Gastrocnemius medialis (tissue), 4 donors: ENCODE measurements around the gene ZFY.

Experiments used
- CTCF ChIP-seq, 5 experiments: fragments of 450-650 bp in 3 of 5; fragments of 200-600 bp in 2 of 5; sonication (generic) in 2 of 5; IDR thresholded peaks in 4 of 5; conservative IDR thresholded peaks in 1 of 5; 1 replicate in 4 of 5; 2 replicates in 1 of 5; pipeline ENCODE4 v1.5.1; 2016 to 2019; ENCODE audit warnings: antibody characterized with exemption in 5 of 5, mild to moderate bottlenecking in 3 of 5, moderate library complexity in 3 of 5
- POLR2A ChIP-seq, 2 donors: fragments of 450-650 bp; IDR thresholded peaks; one replicate each; pipeline ENCODE4 v1.6.1; 2017; ENCODE audit warnings: antibody characterized with exemption in 2 of 2, mild to moderate bottlenecking in 2 of 2, moderate library complexity in 2 of 2

DNA sequence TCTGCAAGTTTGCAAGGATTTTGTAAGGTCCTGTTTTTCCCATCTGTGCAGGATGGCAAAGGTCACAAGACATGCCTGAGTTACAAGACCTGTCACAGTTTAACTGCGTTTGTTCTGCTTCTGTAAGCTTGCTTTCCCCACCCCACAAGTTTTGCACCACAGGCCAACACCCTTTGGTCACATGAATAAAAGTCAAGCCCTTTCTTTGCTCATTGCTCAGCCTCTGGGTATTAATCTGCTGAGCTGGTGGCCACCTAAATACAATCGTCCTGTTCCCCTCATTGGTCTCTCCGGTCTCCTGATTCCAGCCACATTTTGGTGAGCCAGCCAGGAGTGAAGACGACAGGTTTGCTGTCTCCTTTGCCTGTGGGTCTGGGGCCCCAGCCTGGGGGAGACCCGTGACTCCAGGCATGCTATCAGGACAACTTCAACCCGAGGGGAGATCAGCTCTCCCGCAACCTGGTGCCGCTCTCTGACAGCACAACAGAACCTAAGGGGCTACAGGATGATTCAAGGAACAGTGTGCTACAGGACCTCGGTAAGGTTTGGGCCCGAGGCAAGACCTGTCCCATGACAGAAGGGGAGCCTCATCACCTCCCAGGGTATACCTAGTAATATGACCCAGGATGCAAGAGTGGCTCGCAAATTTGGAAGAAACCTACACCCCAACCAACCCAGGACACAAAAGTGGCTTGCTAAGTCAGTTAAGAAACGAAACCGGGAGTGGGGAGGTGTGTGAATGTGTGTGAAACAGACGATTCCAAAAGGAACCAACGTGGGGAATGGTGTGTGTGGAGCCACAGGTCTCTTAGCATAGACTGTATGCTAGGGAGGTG, 67.7 kb downstream of the ZFY start:
- no peak for TF ChIP-seq POLR2A (IDR thresholded peaks at IDR 0.05)
- TF ChIP-seq CTCF (IDR thresholded peaks at IDR 0.05 in 4 of 5, conservative IDR thresholded peaks at IDR 0.05 in 1 of 5), result no peak
